OCI-LY1 (cell line): ENCODE measurements around the gene EIPR1.

Experiments used
- CTCF ChIP-seq: fragments of 200-600 bp; sonication (generic), shearing (Covaris generic); IDR thresholded peaks from 2 replicates; pipeline ENCODE4 v1.5.1; 2017; ENCODE audit warnings: mild to moderate bottlenecking, antibody characterized with exemption, low read length, moderate library complexity, mixed read lengths
- EZH2 ChIP-seq: fragments of 200-600 bp; sonication (generic), shearing (Covaris generic); IDR thresholded peaks from 2 replicates; pipeline ENCODE4 v1.8.0; 2017; ENCODE audit warnings: borderline replicate concordance, mixed run types, mild to moderate bottlenecking, antibody characterized with exemption, low read length, moderate library complexity, mixed read lengths

GRCh38 chr2:3341336-3341735 lies 36.3 kb downstream of the EIPR1 start:
- no peak for TF ChIP-seq CTCF
- no peak for TF ChIP-seq EZH2
